Stomach (tissue), 4 donors: ENCODE measurements around the gene ADD2.

Experiments
- EP300 ChIP-seq: sonication (generic); formaldehyde crosslinking; IDR thresholded peaks from one replicate; pipeline ENCODE4 v1.6.1; 2017; ENCODE audit warnings: antibody characterized with exemption
- POLR2A ChIP-seq, 4 donors: fragments of 450-650 bp; IDR thresholded peaks; one replicate each; pipeline ENCODE4 v1.6.1; 2016; ENCODE audit warnings: antibody characterized with exemption in 4 of 4, control low read depth in 2 of 4, mild to moderate bottlenecking in 1 of 4, moderate library complexity in 1 of 4
- POLR2AphosphoS5 ChIP-seq, 3 donors: sonication (generic); formaldehyde crosslinking; IDR thresholded peaks; one replicate each; pipeline ENCODE4 v1.6.1; 2016; ENCODE audit warnings: antibody characterized with exemption in 3 of 3
- TF ChIP-seq, protein P1 (sequence below), 7 experiments: fragments of 450-650 bp in 4 of 7; fragments of 200-600 bp in 3 of 7; sonication (generic) in 3 of 7; IDR thresholded peaks; one replicate each; pipeline ENCODE4 v1.5.1; 2016 to 2019; ENCODE audit warnings: antibody characterized with exemption in 7 of 7, control low read depth in 2 of 7, mild to moderate bottlenecking in 1 of 7

DNA sequence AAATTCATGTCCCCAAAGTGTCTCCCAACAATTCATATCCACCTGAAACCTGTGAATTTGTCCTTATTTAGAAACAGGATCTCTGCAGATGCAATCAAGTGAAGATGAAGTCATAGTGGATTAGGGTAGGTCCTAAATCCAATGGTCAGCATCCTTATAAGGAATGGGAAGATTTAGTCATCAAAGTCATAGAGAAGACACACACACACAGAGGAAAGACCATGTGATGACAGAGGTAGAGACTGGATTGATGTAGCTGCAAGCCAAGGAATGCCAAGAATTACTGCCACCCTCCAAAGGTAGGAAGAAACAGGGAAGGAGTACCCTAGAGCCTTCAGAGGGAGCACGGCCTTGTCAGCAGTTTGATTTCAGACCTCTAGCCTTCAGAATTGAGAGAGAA lies 17.7 kb downstream of the ADD2 start:
- no peak for TF ChIP-seq POLR2AphosphoS5 (IDR thresholded peaks at IDR 0.05)
- TF ChIP-seq, protein P1, sequence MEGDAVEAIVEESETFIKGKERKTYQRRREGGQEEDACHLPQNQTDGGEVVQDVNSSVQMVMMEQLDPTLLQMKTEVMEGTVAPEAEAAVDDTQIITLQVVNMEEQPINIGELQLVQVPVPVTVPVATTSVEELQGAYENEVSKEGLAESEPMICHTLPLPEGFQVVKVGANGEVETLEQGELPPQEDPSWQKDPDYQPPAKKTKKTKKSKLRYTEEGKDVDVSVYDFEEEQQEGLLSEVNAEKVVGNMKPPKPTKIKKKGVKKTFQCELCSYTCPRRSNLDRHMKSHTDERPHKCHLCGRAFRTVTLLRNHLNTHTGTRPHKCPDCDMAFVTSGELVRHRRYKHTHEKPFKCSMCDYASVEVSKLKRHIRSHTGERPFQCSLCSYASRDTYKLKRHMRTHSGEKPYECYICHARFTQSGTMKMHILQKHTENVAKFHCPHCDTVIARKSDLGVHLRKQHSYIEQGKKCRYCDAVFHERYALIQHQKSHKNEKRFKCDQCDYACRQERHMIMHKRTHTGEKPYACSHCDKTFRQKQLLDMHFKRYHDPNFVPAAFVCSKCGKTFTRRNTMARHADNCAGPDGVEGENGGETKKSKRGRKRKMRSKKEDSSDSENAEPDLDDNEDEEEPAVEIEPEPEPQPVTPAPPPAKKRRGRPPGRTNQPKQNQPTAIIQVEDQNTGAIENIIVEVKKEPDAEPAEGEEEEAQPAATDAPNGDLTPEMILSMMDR (IDR thresholded peaks at IDR 0.05) = no peak
- TF ChIP-seq POLR2A (IDR thresholded peaks at IDR 0.05) = no peak
- no peak for TF ChIP-seq EP300
